ENCODE results near the gene EVC2. TPM values are rescaled to one million over a fixed set of nuclear protein-coding genes. Genes with fewer than 3 reads are reported as not detected.

EVC2 gene
- polyA plus RNA-seq, 1 donor from 2014 or later = 0.27 TPM

DNA sequence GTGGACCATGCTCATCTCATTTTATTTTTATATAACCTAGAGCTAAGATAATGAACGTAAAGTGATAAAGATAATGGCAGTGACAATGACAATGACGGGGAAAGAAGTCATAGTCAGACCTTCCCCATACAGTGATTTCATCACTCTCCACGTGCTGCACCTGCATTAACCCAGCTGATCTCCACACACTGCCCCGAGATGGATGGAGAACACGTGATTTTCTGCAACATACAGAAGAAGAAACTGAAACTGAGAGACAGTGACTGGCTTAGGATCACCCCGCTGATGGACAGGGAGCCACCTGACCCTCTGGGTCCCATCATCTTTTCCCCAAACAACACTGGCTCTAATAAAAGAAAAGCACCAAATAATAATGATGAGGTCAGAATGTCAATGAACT, 22.0 kb downstream of the EVC2 start:
- no peak overlapping the region for H3K9ac ChIP-seq (ENCODE audit: low read length)
- no peak overlapping the region for H3K4me2 ChIP-seq (ENCODE audit: low read length)
- H2AFZ ChIP-seq (ENCODE audit: low read depth, low read length) = no peak overlapping the region
- no peak overlapping the region for H3K27ac ChIP-seq (ENCODE audit: low read length)
- no peaks in the 10 kb centered on the region for H3K9me2 ChIP-seq (ENCODE audit: insufficient read depth, low read length)
- no peak overlapping the region for H3K4me3 ChIP-seq (ENCODE audit: low read length)
- no peaks in the 10 kb centered on the region for H3K36me3 ChIP-seq (ENCODE audit: insufficient read depth, low read length)
- no peaks in the 10 kb centered on the region for H3K79me2 ChIP-seq (replicated peaks; ENCODE audit: insufficient read depth, low read length)
- H4K20me1 ChIP-seq (ENCODE audit: insufficient read depth) = no peaks in the 10 kb centered on the region
- H3F3A ChIP-seq (ENCODE audit: insufficient read depth, low read length, poor library complexity, severe bottlenecking) = no peaks in the 10 kb centered on the region
- TF ChIP-seq MXI1 (conservative IDR thresholded peaks at IDR 0.05; ENCODE audit: poor library complexity, severe bottlenecking) (no peak), POLR2AphosphoS5 (IDR thresholded peaks at IDR 0.05) (no peak), SMC3 (conservative IDR thresholded peaks at IDR 0.05; ENCODE audit: poor library complexity) (no peak)
- no peaks in the 10 kb centered on the region for H3K9me3 ChIP-seq (ENCODE audit: low read length)
- no peaks in the 10 kb centered on the region for H3K27me3 ChIP-seq (ENCODE audit: insufficient read depth, low read depth, low read length)

DNA sequence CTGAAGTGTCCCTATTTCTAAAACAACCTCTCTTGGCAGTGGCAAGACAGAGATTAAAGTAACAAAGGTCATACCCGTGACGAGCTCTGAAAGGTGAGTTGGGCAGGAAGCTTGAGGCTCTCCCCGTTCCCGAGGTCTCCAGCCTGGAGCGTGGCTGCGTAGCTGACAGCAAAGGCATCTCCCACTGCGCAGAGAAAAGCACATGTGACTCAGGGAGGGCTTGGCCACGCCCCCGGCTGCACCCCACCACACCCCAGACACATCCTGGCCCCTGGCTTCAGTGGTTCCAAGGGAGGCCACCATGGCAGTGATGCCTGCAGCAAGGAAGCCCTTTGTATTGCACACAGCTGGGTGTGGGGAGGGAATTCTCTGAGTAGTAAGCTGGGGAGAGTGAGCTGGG, 23.1 kb downstream of the EVC2 start:
- H3K4me2 ChIP-seq (ENCODE audit: low read length) = no peak overlapping the region
- H3K79me2 ChIP-seq (replicated peaks; ENCODE audit: insufficient read depth, low read length) = no peaks in the 10 kb centered on the region
- H3K9me2 ChIP-seq (ENCODE audit: insufficient read depth, low read length) = no peaks in the 10 kb centered on the region

DNA sequence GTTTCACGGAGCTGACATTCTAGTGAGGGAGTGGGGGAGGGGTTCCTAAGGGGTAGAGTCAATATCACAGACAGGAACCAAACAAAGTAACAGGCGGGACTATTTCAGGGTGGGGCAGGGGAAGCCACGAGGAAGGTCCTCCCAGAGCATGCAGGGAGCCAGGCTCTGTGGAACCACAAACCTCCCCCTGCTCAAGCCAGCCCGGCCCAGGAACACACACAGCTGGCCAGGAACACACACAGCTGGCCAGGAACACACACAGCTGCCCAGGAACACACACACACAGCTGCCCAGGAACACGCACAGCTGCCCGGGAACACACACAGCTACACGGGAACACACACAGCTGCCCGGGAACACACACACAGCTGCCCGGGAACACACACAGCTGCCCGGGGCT, 24.8 kb downstream of the EVC2 start:
- no peaks in the 10 kb centered on the region for H3K79me2 ChIP-seq (replicated peaks; ENCODE audit: insufficient read depth, low read length)
- no peaks in the 10 kb centered on the region for H3K27me3 ChIP-seq (ENCODE audit: insufficient read depth, low read depth, low read length)
- no peak overlapping the region for H3K27ac ChIP-seq (ENCODE audit: low read length)
- TF ChIP-seq EP300 (conservative IDR thresholded peaks at IDR 0.05; ENCODE audit: poor library complexity, severe bottlenecking) (no peak), SMC3 (conservative IDR thresholded peaks at IDR 0.05; ENCODE audit: poor library complexity) (no peak)
- no peaks in the 10 kb centered on the region for H3K9me3 ChIP-seq (ENCODE audit: low read length)
- H3K4me2 ChIP-seq (ENCODE audit: low read length) = no peak overlapping the region
- no peaks in the 10 kb centered on the region for H3K9me2 ChIP-seq (ENCODE audit: insufficient read depth, low read length)
- H3K9ac ChIP-seq (ENCODE audit: low read length) = no peak overlapping the region
- H3K36me3 ChIP-seq (ENCODE audit: insufficient read depth, low read length) = no peaks in the 10 kb centered on the region
- no peak overlapping the region for H2AFZ ChIP-seq (ENCODE audit: low read depth, low read length)
- no peaks in the 10 kb centered on the region for H4K20me1 ChIP-seq (ENCODE audit: insufficient read depth)
- no peaks in the 10 kb centered on the region for H3F3A ChIP-seq (ENCODE audit: insufficient read depth, low read length, poor library complexity, severe bottlenecking)
- no peak overlapping the region for H3K4me3 ChIP-seq (ENCODE audit: low read length)

More for the DNA sequence above, 23.1 kb downstream of the EVC2 start:
- Histone ChIP-seq H4K20me1 (ENCODE audit: insufficient read depth) (no peaks in the 10 kb centered on the region), H3K36me3 (ENCODE audit: insufficient read depth, low read length) (no peaks in the 10 kb centered on the region), H3F3A (ENCODE audit: insufficient read depth, low read length, poor library complexity, severe bottlenecking) (no peaks in the 10 kb centered on the region), H3K27me3 (ENCODE audit: insufficient read depth, low read depth, low read length) (no peaks in the 10 kb centered on the region), H3K9ac (ENCODE audit: low read length) (no peak overlapping the region), H3K27ac (ENCODE audit: low read length) (no peak overlapping the region), H3K9me3 (ENCODE audit: low read length) (no peaks in the 10 kb centered on the region), H2AFZ (ENCODE audit: low read depth, low read length) (no peak overlapping the region), H3K4me3 (ENCODE audit: low read length) (no peak overlapping the region)
- no peak for TF ChIP-seq EZH2 (IDR thresholded peaks at IDR 0.05; ENCODE audit: borderline replicate concordance, insufficient read depth, low read length, poor library complexity, severe bottlenecking)
- no peak for TF ChIP-seq RAD21 (conservative IDR thresholded peaks at IDR 0.05)

DNA sequence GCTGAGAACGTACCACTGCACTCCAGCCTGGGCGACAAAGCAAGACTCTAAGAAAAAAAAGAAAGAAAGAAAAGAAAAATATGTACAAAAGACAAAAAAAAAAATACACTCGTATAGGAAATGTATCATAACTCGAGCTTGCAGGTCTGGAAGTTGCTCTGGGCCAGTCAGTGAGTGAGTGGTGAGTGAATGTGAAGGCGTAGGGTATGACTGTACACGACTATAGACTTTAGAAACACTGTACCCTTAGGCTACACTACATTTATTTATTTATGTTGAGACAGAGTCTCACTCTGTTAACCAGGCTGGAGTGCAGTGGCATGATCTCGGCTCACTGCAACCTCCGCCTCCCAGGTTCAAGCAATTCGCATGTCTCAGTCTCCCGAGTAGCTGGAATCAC, 29.4 kb downstream of the EVC2 start:
- Histone ChIP-seq H3F3A (ENCODE audit: insufficient read depth, low read length, poor library complexity, severe bottlenecking) (no peaks in the 10 kb centered on the region), H2AFZ (ENCODE audit: low read depth, low read length) (no peak overlapping the region), H3K36me3 (ENCODE audit: insufficient read depth, low read length) (no peaks in the 10 kb centered on the region), H3K4me3 (ENCODE audit: low read length) (no peak overlapping the region), H3K4me2 (ENCODE audit: low read length) (no peak overlapping the region), H3K27me3 (ENCODE audit: insufficient read depth, low read depth, low read length) (no peaks in the 10 kb centered on the region), H3K79me2 (replicated peaks; ENCODE audit: insufficient read depth, low read length) (no peaks in the 10 kb centered on the region), H3K9ac (ENCODE audit: low read length) (no peak overlapping the region), H3K27ac (ENCODE audit: low read length) (no peak overlapping the region), H3K9me2 (ENCODE audit: insufficient read depth, low read length) (no peaks in the 10 kb centered on the region), H4K20me1 (ENCODE audit: insufficient read depth) (no peaks in the 10 kb centered on the region), H3K9me3 (ENCODE audit: low read length) (no peaks in the 10 kb centered on the region)
- no peak for TF ChIP-seq TAF1 (IDR thresholded peaks at IDR 0.05; ENCODE audit: low read depth)
- TF ChIP-seq, protein P1, sequence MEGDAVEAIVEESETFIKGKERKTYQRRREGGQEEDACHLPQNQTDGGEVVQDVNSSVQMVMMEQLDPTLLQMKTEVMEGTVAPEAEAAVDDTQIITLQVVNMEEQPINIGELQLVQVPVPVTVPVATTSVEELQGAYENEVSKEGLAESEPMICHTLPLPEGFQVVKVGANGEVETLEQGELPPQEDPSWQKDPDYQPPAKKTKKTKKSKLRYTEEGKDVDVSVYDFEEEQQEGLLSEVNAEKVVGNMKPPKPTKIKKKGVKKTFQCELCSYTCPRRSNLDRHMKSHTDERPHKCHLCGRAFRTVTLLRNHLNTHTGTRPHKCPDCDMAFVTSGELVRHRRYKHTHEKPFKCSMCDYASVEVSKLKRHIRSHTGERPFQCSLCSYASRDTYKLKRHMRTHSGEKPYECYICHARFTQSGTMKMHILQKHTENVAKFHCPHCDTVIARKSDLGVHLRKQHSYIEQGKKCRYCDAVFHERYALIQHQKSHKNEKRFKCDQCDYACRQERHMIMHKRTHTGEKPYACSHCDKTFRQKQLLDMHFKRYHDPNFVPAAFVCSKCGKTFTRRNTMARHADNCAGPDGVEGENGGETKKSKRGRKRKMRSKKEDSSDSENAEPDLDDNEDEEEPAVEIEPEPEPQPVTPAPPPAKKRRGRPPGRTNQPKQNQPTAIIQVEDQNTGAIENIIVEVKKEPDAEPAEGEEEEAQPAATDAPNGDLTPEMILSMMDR (IDR thresholded peaks at IDR 0.05; ENCODE audit: poor library complexity, severe bottlenecking) = no peak
- no peak for TF ChIP-seq RAD21 (conservative IDR thresholded peaks at IDR 0.05)
- no peak for TF ChIP-seq MXI1 (conservative IDR thresholded peaks at IDR 0.05; ENCODE audit: poor library complexity, severe bottlenecking)
